Heart left ventricle (tissue), 16 donors: ENCODE results near the gene CNIH3. TPM values are rescaled to one million over a fixed set of nuclear protein-coding genes. Genes with fewer than 3 reads are reported as not detected.

Source experiments
- ATAC-seq, 4 donors: fragments of 200-7000 bp; cut with Tn5 transposase; one replicate each; pipeline ENCODE4 v1.9.1; 2020 to 2022; ENCODE audit warnings: moderate library complexity in 4 of 4, mild to moderate bottlenecking in 3 of 4, moderate number of reproducible peaks in 1 of 4
- DNase-seq, 5 donors: peaks; one replicate each; pipeline ENCODE4 v3.0.0-alpha.2; 2020
- H3K27ac ChIP-seq, 12 donors: fragments of 200-600 bp; sonication (generic) in 4 of 12; one replicate each; pipeline versions ENCODE4 v1.5.0 to v1.8.0; 2016 to 2022; ENCODE audit warnings: mild to moderate bottlenecking in 2 of 12
- H3K27me3 ChIP-seq, 9 donors: fragments of 200-600 bp; sonication (generic) in 2 of 9; one replicate each; pipeline versions ENCODE4 v1.5.1 to v1.8.0; 2016 to 2022; ENCODE audit warnings: mild to moderate bottlenecking in 3 of 9
- H3K36me3 ChIP-seq, 9 donors: fragments of 200-600 bp; sonication (generic) in 2 of 9; one replicate each; pipeline versions ENCODE4 v1.5.0 to v1.8.0; 2018 to 2022; ENCODE audit warnings: mild to moderate bottlenecking in 2 of 9
- H3K4me1 ChIP-seq, 12 donors: fragments of 200-600 bp; sonication (generic) in 4 of 12; one replicate each; pipeline versions ENCODE4 v1.5.0 to v1.8.0; 2016 to 2022; ENCODE audit warnings: mild to moderate bottlenecking in 3 of 12
- H3K4me3 ChIP-seq, 12 donors: fragments of 200-600 bp; sonication (generic) in 4 of 12; one replicate each; pipeline versions ENCODE4 v1.5.0 to v1.8.0; 2017 to 2022; ENCODE audit warnings: mild to moderate bottlenecking in 9 of 12, moderate library complexity in 4 of 12
- H3K9me3 ChIP-seq, 12 donors: fragments of 200-600 bp; sonication (generic) in 4 of 12; one replicate each; pipeline versions ENCODE4 v1.5.0 to v1.8.0; 2016 to 2022; ENCODE audit warnings: mild to moderate bottlenecking in 1 of 12
- CTCF ChIP-seq, 12 donors: fragments of 200-600 bp; sonication (generic) in 4 of 12; IDR thresholded peaks; one replicate each; pipeline versions ENCODE4 v1.5.0 to v1.8.0; 2018 to 2022; ENCODE audit warnings: antibody characterized with exemption in 12 of 12, mild to moderate bottlenecking in 5 of 12
- POLR2A ChIP-seq, 2 donors: fragments of 450-650 bp; IDR thresholded peaks; one replicate each; pipeline ENCODE4 v1.6.1; 2017; ENCODE audit warnings: antibody characterized with exemption in 2 of 2, mild to moderate bottlenecking in 2 of 2, moderate library complexity in 2 of 2
- WGBS, 4 donors: extraction: QIAGEN DNeasy Blood & Tissue Kit in 2 of 4; methylation state at CpG; one replicate each; pipeline versions ENCODE4 v1.1.5 to v1.1.7; 2013 to 2018; 5-methylcytosine and 5-hydroxymethylcytosine counted together
- intact Hi-C, 10 donors: fragments of 100-400 bp; cut with DNase I; formaldehyde crosslinking; loops; one replicate each; pipeline versions ENCODE4 v1.11.1 to v1.14.2; 2022
- polyA plus RNA-seq, 2 donors: library from polyadenylated mRNA; stranded (reverse); fragments of 200-250 nt; gene quantifications; one replicate each; pipeline ENCODE4 v1.2.3, GENCODE V29; 2013
- total RNA-seq, 9 donors: library from RNA; depleted of rRNA in 2 of 9; stranded (reverse); fragments of >200 nt in 2 of 9; fragmentation: NEBNext Ultra II Directional in 3 of 9; extraction: Animal tissue kit (Norgen Biotek cat#: 25700) in 3 of 9; gene quantifications; one replicate each; pipeline versions ENCODE4 v1.1.0 to v1.2.4, GENCODE V29; 2016 to 2023
- donor health status: ischemic (EF 13 %, LVEDD 7.1; RV severe dilation, severe dysfunction).
- donor health status: healthy with polysubstance abuse.
- donor health status: DM: no; HTN: yes; CAD: no.
- donor health status: DM: no; HTN: no; CAD: no.
- donor health status: ischemic (EF 25% LVEDD 6.9; RV normal size, moderate dysfunction).
- donor health status: ischemic (EF 25% LVEDD 5.7; RV mildly dilated, moderate dysfunction).
- donor health status: healthy.
- donor health status: DM: yes; HTN: yes; CAD: no.
- donor health status: ischemic (EF 35%, LVEDD 5.7; RV mildly dilated, moderate dysfunction).
- donor health status: nonischemic (EF 11% LVEDD 7.7; RV severe dilation, severe dysfunction).
- donor health status: DM: yes; HTN: yes; CAD: no.
- donor health status: PGD.
- donor health status: ischemic (EF 29% LVEDD 5.4; RV normal size, mild dysfunction).
- donor health status: nonischemic (EF 23%, LVEDD 6.1; RV moderate dilation, normal function).

CNIH3 gene
- total and polyA plus RNA-seq, 11 donors: 0.34 to 2.6 (median 0.62) TPM; not detected in 2

DNA sequence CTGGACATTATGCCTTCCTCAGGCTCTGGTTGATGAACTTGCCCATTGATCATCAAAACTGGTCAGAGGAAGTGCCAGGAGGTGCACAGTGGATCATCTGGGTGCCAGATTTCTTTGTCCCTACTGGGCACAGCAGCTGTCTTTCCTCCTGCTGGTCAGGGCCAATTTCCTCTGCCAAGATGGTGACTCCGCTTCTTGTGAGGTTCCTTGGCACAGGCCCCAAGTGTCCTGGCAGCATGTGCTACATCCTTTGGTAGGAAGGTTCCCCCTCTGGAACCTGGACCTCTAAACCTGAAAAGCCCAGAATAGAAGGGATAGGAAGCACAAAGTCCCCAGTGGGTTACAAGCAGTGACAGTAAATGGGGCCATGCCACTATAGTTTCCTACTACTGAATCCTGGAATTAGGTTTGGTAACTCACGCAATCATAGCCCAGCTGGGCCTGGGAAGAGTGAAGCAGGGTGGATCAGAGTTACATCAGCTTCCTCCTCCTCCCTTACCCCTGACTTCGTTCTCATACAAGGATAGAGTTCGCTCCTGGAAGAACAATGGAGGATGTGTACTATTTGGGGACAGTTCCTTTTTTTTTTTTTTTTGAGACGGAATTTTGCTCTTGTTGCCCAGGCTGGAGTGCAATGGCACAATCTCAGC, 147.1 kb downstream of the CNIH3 start:
- no peaks in the 10 kb centered on the region for H3K36me3 ChIP-seq
- WGBS, 4 donors: 61 to 70% (median 63%) methylated on average over 5 of the region's 5 CpGs
- no peak overlapping the region for H3K4me3 ChIP-seq
- peak in 1 of 4 donors; percentile 49 for ATAC-seq
- H3K27me3 ChIP-seq: no peaks in the 10 kb centered on the region
- no peak for TF ChIP-seq POLR2A (IDR thresholded peaks at IDR 0.05)
- no peak for TF ChIP-seq CTCF (IDR thresholded peaks at IDR 0.05)
- no peak for DNase-seq
- H3K4me1 ChIP-seq: no peaks in the 10 kb centered on the region
- no peak overlapping the region for H3K27ac ChIP-seq
- H3K9me3 ChIP-seq: peaks cover 0 to 15% (median 0%) of the 10 kb centered on the region in 12 donors
- intact Hi-C loops: no loop called here

- no peaks in the 10 kb centered on the region for H3K36me3 ChIP-seq
- WGBS, 4 donors: 53 to 69% (median 56%) methylated on average over 4 of the region's 4 CpGs
- H3K27ac ChIP-seq: no peak overlapping the region
- intact Hi-C loops: no loop called here
- no peak overlapping the region for H3K4me3 ChIP-seq
- TF ChIP-seq POLR2A (IDR thresholded peaks at IDR 0.05): no peak
- no peak for TF ChIP-seq CTCF (IDR thresholded peaks at IDR 0.05)
- no peaks in the 10 kb centered on the region for H3K27me3 ChIP-seq
- H3K9me3 ChIP-seq: no peaks in the 10 kb centered on the region
- DNase-seq: no peak
- H3K4me1 ChIP-seq: peaks cover 0 to 3% (median 0%) of the 10 kb centered on the region in 12 donors
- no peak for ATAC-seq
These were observed 150.1 kb downstream of the CNIH3 start for GRCh38 chr1:224766266-224766665.

GRCh38 chr1:224767031-224767430, 150.9 kb downstream of the CNIH3 start:
- Histone ChIP-seq H3K27me3 (no peaks in the 10 kb centered on the region), H3K4me1 (peaks cover 0 to 3% (median 0%) of the 10 kb centered on the region in 12 donors), H3K4me3 (no peak overlapping the region), H3K36me3 (no peaks in the 10 kb centered on the region), H3K9me3 (no peaks in the 10 kb centered on the region), H3K27ac (no peak overlapping the region)
- no peak for TF ChIP-seq POLR2A (IDR thresholded peaks at IDR 0.05)
- no peak for TF ChIP-seq CTCF (IDR thresholded peaks at IDR 0.05)
- DNase-seq (no peak), ATAC-seq (no peak)
- WGBS, 4 donors: 76 to 83% (median 77%) methylated on average over 3 of the region's 3 CpGs
- intact Hi-C loops: no loop called here

DNA sequence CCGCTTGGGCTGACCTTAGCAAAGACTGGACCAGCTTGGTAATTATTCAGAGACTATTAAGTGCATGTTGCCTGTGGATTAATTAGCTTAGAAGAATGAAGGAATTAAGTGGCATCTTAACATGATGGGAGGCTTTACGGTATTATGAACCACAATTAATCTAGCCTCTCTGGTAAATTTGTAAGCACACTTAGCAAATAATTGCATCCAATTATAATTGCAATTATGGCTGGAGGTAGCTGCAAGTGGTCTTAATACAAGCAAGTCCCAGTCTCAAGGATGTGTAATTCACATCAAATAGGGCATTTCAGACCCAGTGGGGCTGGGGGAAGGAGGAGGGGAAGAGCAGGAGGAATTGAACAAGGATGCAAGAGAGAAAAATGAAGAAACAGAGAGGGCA, 151.6 kb downstream of the CNIH3 start:
- Histone ChIP-seq H3K27me3 (no peaks in the 10 kb centered on the region), H3K4me3 (no peak overlapping the region), H3K9me3 (no peaks in the 10 kb centered on the region), H3K27ac (no peak overlapping the region), H3K36me3 (no peaks in the 10 kb centered on the region), H3K4me1 (peaks cover 0 to 3% (median 0%) of the 10 kb centered on the region in 12 donors)
- no peak for DNase-seq
- TF ChIP-seq POLR2A (IDR thresholded peaks at IDR 0.05): no peak
- no peak for TF ChIP-seq CTCF (IDR thresholded peaks at IDR 0.05)
- intact Hi-C loops: no loop called here
- 90 to 96% (median 95%) methylated on average over 2 of the region's 2 CpGs for WGBS, 4 donors
- ATAC-seq: no peak
